Measurements from ENCODE around the gene MVB12B. TPM values are rescaled to one million over a fixed set of nuclear protein-coding genes. Genes with fewer than 3 reads are reported as not detected.

MVB12B gene
- total RNA-seq, 1 experiment from 2014 or later, result 10.9 TPM

GRCh38 chr9:126294331-126295081 is 32.1 kb upstream of the MVB12B start (continued):
- no peak for TF ChIP-seq SIN3A (IDR thresholded peaks at IDR 0.05; ENCODE audit: low read depth)
- TF ChIP-seq, protein P1, sequence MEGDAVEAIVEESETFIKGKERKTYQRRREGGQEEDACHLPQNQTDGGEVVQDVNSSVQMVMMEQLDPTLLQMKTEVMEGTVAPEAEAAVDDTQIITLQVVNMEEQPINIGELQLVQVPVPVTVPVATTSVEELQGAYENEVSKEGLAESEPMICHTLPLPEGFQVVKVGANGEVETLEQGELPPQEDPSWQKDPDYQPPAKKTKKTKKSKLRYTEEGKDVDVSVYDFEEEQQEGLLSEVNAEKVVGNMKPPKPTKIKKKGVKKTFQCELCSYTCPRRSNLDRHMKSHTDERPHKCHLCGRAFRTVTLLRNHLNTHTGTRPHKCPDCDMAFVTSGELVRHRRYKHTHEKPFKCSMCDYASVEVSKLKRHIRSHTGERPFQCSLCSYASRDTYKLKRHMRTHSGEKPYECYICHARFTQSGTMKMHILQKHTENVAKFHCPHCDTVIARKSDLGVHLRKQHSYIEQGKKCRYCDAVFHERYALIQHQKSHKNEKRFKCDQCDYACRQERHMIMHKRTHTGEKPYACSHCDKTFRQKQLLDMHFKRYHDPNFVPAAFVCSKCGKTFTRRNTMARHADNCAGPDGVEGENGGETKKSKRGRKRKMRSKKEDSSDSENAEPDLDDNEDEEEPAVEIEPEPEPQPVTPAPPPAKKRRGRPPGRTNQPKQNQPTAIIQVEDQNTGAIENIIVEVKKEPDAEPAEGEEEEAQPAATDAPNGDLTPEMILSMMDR (IDR thresholded peaks at IDR 0.05 in 2 of 3, conservative IDR thresholded peaks at IDR 0.05 in 1 of 3; ENCODE audit: borderline replicate concordance in 1 of 3, insufficient read depth in 1 of 3, low read depth in 2 of 3, low read length in 2 of 3), result no peak
- no peak for TF ChIP-seq EZH2phosphoT487 (IDR thresholded peaks at IDR 0.05; ENCODE audit: borderline replicate concordance)
- TF ChIP-seq CEBPB (IDR thresholded peaks at IDR 0.05; ENCODE audit: low read depth), result no peak
- no peak for TF ChIP-seq ZFX (IDR thresholded peaks at IDR 0.05)
- TF ChIP-seq FOSL1 (IDR thresholded peaks at IDR 0.05; ENCODE audit: low read depth), result no peak
- no peak for TF ChIP-seq POLR2A (IDR thresholded peaks at IDR 0.05; ENCODE audit: borderline replicate concordance, extremely low read depth, insufficient read depth, insufficient read length)
- no peak for TF ChIP-seq MAX (IDR thresholded peaks at IDR 0.05)
- TF ChIP-seq YY1 (IDR thresholded peaks at IDR 0.05; ENCODE audit: extremely low read depth, insufficient replicate concordance, low read depth, low read length), result no peak
- no peak for TF ChIP-seq ELF1 (IDR thresholded peaks at IDR 0.05; ENCODE audit: borderline replicate concordance, low read depth)
- TF ChIP-seq EGR1 (IDR thresholded peaks at IDR 0.05; ENCODE audit: low read depth), result no peak

DNA sequence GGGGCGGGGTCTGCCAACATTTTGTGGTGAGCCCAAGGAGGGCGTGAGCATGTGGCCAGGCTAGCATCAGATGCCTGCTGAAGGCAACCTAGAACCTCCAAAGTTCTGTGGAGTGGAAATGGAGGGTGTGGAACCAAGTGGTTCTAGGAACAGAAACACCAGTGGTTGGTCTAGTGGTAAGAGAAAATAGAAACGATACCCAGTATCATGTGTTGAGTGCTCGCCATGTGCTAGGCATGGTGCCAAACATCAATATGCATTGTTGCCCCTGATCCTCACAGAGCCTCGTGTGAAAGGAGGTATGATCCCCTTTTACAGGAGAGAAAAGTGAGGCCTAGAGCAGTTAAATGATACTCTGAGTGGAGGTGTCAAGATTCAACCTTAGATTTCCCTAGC is 31.5 kb upstream of the MVB12B start:
- Histone ChIP-seq H3K9ac (ENCODE audit: low read length) (no peak overlapping the region), H3K4me2 (ENCODE audit: low read length) (no peak overlapping the region), H3K79me2 (ENCODE audit: insufficient read depth, low read length) (no peaks in the 10 kb centered on the region), H3K36me3 (ENCODE audit: control insufficient read depth in 1 of 2, insufficient read depth in 2 of 2, low read length in 2 of 2) (no peaks in the 10 kb centered on the region), H3K4me3 (replicated peaks in 1 of 2; ENCODE audit: low read depth in 1 of 2, low read length in 2 of 2) (no peak overlapping the region), H3K9me2 (ENCODE audit: insufficient read depth) (no peaks in the 10 kb centered on the region), H4K20me1 (ENCODE audit: insufficient read depth) (no peaks in the 10 kb centered on the region), H3K27ac (ENCODE audit: low read depth, low read length) (no peak overlapping the region), H3K9me3 (ENCODE audit: control insufficient read depth in 1 of 2, insufficient read depth in 1 of 2, low read depth in 1 of 2, low read length in 2 of 2) (no peaks in the 10 kb centered on the region), H2AFZ (ENCODE audit: low read depth, low read length, poor library complexity, severe bottlenecking) (no peak overlapping the region), H3K4me1 (ENCODE audit: control insufficient read depth in 1 of 2, insufficient read depth in 2 of 2, low read length in 2 of 2) (peaks cover 8 to 21% of the 10 kb centered on the region in 2 experiments; a peak in 2 of 4 replicates), H3K27me3 (ENCODE audit: insufficient read depth, low read length) (no peaks in the 10 kb centered on the region)
- ChIA-PET RAD21 (ENCODE audit: low non-redundant PET in 1 of 2, low total read pairs in 2 of 2, uncharacterized antibody in 2 of 2, unreplicated experiment in 2 of 2) (no interaction called here), POLR2A (no interaction called here), CTCF (interaction anchor here (1.5 kb wide), 1 partner anchor 104 kb away, joined by 3 read pairs; no protein-coding TSS in a partner anchor)
- ATAC-seq (no peak), DNase-seq (ENCODE audit: low read depth, low spot score) (no peak)
- BruUV-seq (replicated peaks), result no TSS peak
- intact Hi-C loops (cut with micrococcal nuclease), result no loop called here
- TF ChIP-seq CEBPB (IDR thresholded peaks at IDR 0.05; ENCODE audit: low read depth) (no peak), ZBTB33 (IDR thresholded peaks at IDR 0.05; ENCODE audit: extremely low read depth, insufficient replicate concordance, low read length) (no peak), EZH2phosphoT487 (IDR thresholded peaks at IDR 0.05; ENCODE audit: borderline replicate concordance) (no peak), ZNF274 (IDR thresholded peaks at IDR 0.05; ENCODE audit: low read depth, low read length) (no peak), FOSL1 (IDR thresholded peaks at IDR 0.05; ENCODE audit: low read depth) (no peak), JUND (IDR thresholded peaks at IDR 0.05) (no peak), MAX (IDR thresholded peaks at IDR 0.05) (no peak), ZFX (IDR thresholded peaks at IDR 0.05) (no peak), POLR2AphosphoS5 (IDR thresholded peaks at IDR 0.05; ENCODE audit: low read depth, low read length) (no peak), CBX3 (IDR thresholded peaks at IDR 0.05; ENCODE audit: low read depth) (no peak), RAD21 (IDR thresholded peaks at IDR 0.05; ENCODE audit: low read depth) (no peak), SRF (IDR thresholded peaks at IDR 0.05; ENCODE audit: low read depth) (no peak), YY1 (IDR thresholded peaks at IDR 0.05; ENCODE audit: extremely low read depth, insufficient replicate concordance, low read depth, low read length) (no peak), EGR1 (IDR thresholded peaks at IDR 0.05; ENCODE audit: low read depth) (no peak)
- TF ChIP-seq, protein P2, sequence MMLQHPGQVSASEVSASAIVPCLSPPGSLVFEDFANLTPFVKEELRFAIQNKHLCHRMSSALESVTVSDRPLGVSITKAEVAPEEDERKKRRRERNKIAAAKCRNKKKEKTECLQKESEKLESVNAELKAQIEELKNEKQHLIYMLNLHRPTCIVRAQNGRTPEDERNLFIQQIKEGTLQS (IDR thresholded peaks at IDR 0.05), result no peak

Data from HCT116 (cell line).